Epithelial cell of prostate (primary cell): ENCODE results near the gene TRAF7.

Experiments
- DNase-seq: peaks from one replicate; pipeline ENCODE4 v3.0.0-alpha.2; 2011; ENCODE audit warnings: low read depth, low spot score
- H3K27ac ChIP-seq: fragments of 450-650 bp; 2 replicates; pipeline ENCODE4 v1.5.1; 2017; ENCODE audit warnings: mild to moderate bottlenecking

TRAF7 gene

DNA sequence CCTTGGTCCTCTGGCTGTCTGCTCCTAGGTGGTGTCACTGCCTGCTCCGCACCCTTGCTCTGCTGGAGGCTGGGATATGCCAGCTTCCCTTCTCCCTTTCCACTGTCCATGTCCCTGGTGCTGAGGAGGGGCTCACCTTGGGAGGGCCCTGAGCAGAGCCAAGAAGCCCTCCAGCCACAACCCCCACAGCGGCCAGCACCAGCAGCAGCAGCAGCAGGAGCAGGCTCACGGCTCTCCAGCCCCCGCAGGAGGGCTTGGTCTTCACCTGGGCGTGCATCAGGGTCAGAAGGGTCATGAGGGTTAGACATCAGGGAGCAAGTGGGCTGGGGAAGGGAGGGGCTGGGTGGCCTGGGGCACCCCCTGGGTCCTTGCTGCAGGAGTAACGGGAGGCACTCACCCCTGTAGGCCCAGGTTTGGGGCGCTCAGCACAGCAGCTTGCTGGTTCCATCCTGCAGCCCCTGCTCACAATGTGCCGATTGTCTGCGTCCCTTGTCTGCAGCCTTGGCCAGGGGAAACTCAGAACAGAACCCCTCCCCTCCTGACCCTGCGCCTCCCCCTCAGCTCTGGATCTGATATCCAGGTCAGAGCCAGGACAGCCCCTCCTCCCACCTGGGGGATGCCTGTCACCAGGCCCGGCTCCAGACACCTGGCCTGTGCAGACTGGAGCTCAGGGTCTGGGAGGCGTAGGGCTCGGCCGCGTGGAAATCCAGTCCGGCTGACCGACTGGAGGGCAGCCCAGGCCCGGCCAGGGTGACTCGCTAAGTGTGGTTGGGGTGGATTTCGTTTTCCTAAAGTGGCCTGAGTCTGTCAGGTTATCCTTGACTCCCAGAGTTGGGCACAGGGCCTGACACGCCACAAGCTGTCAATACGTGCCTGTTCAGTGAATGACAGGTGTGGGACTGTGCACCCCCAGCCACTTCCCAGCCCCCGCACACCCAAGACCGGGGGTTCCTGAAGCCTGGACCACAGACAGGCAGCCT is 55.1 kb downstream of the TRAF7 start, which contains the start of gene BRICD5:
BRICD5 (minus strand) TSS at position 478 of the 980 bp plus-strand sequence; CDS start at position 448, 30 bp downstream.
- no peak within 1 kb of the TSS for H3K27ac ChIP-seq
- no peak for DNase-seq

DNA sequence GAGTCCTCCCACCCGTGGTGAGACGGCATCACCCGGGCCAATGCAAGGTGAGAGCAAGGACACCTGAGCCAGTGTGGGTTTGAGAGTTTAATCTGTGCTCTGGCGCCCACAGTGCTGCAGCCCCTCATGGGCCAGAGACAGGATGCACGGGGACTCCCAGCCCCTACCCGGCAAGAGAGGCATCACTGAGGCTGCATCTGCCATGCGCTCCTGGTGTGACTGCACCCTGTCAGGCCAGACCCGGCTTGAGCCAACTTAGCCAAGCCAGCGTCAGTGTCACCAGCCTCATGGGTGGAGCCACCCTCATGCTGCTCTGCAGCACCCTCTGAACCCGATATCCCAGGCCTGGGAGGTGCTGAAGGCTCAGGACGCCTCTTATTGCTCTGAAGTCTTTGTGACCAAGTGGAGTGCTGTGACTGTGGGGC is 56.4 kb downstream of the TRAF7 start:
- no peak for DNase-seq
- peak overlapping the region; percentile 35 for H3K27ac ChIP-seq

DNA sequence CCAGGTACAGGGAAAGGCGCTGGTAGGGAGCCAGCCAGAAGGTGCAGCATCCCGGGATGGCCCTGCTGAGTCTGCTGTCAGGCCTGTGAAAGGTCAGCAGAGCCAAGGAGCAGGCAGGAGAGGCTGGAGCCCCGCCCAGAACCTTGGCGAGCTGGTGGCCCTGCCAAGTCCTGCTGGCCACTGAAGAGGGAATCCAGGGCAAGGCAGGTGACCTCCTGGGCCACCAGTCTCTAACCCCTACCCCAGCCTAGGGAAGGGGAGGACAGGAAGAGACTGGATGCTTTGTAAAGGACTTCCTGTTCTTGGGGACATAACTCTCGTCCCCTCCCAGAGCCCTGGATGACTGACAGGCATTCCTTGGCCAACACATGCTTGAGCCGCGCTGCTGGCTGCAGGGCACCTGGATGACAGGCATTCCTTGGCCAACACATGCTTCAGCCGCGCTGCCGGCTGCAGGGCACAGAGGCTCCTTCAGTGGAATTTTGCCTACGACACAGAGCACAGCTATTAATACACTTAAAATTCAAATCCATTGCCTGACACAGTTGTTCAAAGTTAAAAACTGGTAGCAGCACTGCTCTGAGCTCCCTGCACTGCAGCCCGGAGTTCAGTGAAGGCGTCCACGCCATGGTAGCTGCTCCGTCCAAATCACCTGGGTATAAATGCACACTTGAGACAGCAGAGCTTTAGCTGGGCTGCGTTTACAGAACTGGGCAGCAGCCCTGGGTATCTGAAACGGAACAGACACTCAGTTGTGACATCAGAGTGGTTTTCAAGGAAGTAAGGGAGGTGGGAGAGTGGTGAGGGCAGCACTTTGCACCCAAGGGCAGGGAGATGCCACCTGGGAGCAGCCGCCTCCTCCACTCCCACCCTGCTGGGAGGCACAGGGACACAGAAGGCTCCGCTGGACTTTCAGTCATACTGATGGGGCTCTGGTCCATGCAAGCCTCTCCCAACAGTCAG is 57.1 kb downstream of the TRAF7 start:
- H3K27ac ChIP-seq = peak overlapping the region; percentile 35
- no peak for DNase-seq

DNA sequence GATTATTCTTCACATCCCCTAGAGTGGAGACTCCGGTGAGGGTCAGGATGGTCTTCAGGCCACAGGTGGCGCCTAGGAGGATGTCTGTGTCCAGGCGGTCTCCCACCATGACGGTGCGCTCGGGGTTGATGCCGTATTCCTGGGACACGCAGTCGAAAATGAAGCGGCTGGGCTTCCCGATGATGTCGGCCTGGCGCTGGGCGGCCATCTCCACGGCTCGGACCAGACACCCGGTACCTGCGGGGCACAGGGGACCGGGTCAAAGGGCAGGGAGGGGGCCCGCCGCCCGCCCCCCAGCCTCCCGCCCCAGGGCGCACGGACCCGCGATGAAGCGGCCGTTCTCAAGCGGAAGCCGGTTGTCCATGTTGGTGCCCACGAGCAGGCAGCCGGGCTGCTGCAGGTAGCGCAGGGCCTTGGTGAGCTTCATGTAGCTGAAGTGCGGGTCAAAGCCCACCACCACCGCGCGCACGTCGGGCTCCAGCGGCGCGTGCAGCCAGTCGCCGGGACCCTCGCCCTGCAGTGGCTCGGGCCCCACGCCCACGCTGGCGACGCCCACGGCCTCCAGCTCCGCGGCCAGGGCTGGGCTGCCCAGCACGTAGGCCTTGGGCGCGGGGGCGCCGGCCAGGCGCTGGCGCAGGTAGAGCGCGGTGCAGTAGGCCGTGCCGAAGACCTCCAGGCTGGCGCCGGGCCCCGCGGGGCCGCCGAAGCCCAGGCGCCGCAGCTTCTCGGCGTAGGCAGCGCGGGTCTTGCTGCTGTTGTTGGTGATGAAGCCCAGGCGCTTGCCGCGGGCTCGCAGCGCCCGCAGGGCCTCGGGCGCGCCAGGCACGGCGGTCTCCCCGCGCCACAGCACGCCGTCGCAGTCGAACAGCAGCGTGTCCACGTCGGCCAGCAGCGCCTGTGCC is 58.5 kb downstream of the TRAF7 start:
- peak overlapping the region; percentile 82 for H3K27ac ChIP-seq
- no peak for DNase-seq

DNA sequence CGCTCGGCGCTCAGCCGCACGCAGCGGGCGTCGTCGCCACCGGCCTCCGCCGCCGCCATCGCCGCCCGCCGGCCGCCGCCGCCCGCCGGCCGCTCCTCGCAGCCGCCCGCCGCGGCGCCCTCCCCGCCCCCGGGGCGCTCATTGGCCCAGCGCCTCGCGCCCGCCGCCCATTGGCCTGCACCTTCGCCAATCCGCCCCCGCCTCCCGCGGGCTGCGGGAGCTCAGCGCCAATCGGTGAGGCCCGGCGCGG is 59.1 kb downstream of the TRAF7 start, which contains the start of gene PGP:
PGP (minus strand) TSS at position 122 of the 250 bp plus-strand sequence; CDS start at position 59, 63 bp downstream.
- DNase-seq = no peak
- H3K27ac ChIP-seq = peak within 1 kb of the TSS; percentile 82

DNA sequence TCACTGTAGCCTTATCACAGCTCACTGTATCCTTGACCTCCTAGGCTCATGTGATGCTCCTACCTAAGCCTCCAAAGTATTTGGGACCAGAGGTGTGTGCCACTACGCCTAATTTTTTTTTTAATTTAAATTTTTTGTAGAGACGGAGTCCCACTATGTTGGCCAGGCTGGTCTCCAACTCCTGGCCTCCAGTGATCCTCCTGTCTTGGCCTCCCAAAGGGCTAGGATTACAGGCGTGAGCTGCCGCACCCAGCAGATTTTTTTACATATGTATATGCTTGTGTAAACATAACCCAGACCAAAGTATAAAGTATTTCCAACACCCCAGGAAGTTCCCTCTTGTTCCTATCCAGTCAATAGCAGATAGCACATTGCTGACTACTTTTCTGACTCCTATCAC is 60.7 kb downstream of the TRAF7 start:
- H3K27ac ChIP-seq = no peak overlapping the region
- DNase-seq = no peak

DNA sequence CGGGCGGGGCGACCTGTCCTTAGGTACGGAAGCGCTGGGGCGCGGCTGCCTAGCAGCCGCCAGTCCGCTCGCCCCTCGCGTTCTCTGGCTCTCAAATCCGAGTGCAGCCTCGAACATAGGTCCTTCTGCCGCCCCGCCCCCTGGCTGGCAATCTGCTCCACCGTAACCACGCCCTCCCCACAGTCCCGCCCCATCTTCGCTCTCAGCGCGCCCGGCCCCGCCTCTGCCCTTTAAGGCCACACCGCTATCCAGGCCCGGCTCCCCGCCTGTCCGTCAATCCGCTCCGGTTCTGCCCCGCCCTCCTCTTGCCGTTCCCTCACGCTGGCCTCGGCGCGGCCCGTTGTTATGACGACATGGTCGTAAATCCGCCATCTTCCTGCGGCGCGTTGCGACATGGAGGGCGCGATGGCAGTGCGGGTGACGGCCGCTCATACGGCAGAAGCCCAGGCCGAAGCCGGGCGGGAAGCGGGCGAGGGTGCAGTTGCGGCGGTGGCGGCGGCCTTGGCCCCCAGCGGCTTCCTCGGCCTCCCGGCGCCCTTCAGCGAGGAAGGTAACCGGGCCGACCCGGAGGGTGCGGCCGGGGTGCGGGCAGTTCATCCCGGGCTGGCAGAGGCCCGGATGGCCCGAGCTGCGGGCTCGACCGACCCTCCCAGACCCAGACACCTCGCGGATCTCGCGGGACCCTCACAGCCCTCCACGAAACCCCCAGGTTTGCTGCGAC is 67.8 kb downstream of the TRAF7 start, which contains the start of gene E4F1:
E4F1 (plus strand) TSS at position 371 of the 721 bp plus-strand sequence; CDS start at position 394, 23 bp downstream.
- peak; percentile 97 for DNase-seq
- peak within 1 kb of the TSS; percentile 73 for H3K27ac ChIP-seq

DNA sequence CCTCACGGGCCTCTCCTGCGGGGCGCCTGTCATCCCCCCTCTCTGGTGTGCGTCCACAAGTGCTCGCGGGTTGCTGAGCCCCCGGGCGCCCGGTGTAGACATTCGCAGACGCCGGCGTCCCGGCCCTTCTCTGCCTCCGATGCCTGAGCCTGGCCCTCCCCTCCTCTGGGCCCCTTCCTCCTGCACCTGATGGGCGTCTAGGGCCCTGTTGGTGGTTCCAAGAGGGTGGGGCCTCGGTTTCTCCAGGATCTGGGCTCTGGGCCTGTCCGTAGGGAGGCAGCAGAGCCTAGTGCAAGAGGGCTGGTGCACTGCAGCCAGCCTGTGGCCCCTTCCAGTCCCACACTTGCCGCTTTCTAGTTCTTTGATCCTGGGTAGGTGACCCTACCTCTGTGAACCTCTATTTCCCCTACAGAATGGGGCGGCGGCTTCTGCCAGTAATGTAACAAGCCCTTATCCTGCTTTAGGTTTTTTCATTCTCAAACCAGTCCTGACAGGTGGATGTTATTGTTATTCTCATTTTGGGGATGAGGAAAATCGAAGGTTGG is 68.4 kb downstream of the TRAF7 start:
- H3K27ac ChIP-seq = peak overlapping the region; percentile 73
- no peak for DNase-seq

DNA sequence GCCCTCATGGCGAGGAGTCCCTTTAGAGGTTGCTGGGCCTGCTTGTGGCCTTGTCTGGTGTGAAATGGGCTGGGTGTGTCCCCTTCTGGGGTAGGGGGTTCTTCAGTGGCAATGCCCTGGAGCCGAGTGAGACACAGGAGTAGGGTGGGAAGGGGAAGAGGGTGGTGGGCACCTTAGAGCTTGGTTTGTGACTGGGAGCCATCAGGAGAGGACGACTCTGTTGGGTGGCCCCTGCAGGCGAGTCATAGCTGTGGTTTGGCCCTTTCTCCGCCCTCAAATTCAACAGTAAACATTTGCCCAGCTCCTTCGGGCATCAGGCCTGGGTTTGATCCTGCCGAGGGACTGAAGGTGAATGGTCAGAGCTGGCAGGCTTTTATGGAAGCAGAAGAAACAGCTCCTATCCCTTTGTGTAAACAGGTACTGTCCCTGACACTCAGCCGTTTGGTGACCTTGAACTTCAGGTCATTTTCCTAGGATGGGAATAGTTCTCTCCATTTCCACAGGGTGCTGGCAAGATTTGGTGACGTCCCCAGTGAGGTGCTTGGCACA is 70.7 kb downstream of the TRAF7 start:
- DNase-seq = no peak
- H3K27ac ChIP-seq = no peak overlapping the region

DNA sequence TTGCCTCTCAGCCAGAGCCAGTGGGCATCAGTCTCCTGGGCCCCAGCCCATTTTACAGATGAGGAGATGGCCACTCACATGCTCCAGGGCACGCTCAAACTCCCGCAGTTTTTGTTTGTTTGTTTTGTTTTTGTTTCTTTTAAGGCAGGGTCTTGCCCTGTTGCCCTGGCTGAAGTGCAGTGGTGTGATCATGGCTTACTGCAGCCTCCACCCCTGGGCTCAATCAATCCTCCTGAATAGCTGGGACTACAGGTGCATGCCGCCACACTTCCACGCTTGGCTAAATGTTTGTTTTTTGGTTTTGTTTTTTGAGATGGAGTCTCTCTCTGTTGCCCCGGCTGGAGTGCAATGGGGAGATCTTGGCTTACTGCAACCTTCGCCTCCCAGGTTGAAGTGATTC is 71.3 kb downstream of the TRAF7 start:
- no peak for DNase-seq
- no peak overlapping the region for H3K27ac ChIP-seq
